ENCODE data around the gene TCTN3. TPM values are rescaled to one million over a fixed set of nuclear protein-coding genes. Genes with fewer than 3 reads are reported as not detected.

The TCTN3 gene
- total and polyA plus RNA-seq, 2 of the 13 experiments (the other 11 are each of a cell fraction or from before 2014, with no cell fraction given): 53.3 to 60.0 TPM

- TF ChIP-seq ZNF142 (CRISPR knock-in tag; IDR thresholded peaks at IDR 0.05): peak; percentile 52; the same call in 1 of the 2 replicates
- no peak for TF ChIP-seq ZNF503 (CRISPR knock-in tag; IDR thresholded peaks at IDR 0.05)
- TF ChIP-seq AKNA (CRISPR knock-in tag; IDR thresholded peaks at IDR 0.05; ENCODE audit: borderline replicate concordance): no peak
These were observed at the start of gene TCTN3 (continued) for GRCh38 chr10:95693668-95694534.

Measured in HepG2 (cell line).